ENCODE results near the gene SOX15.

Gene SOX15

DNA sequence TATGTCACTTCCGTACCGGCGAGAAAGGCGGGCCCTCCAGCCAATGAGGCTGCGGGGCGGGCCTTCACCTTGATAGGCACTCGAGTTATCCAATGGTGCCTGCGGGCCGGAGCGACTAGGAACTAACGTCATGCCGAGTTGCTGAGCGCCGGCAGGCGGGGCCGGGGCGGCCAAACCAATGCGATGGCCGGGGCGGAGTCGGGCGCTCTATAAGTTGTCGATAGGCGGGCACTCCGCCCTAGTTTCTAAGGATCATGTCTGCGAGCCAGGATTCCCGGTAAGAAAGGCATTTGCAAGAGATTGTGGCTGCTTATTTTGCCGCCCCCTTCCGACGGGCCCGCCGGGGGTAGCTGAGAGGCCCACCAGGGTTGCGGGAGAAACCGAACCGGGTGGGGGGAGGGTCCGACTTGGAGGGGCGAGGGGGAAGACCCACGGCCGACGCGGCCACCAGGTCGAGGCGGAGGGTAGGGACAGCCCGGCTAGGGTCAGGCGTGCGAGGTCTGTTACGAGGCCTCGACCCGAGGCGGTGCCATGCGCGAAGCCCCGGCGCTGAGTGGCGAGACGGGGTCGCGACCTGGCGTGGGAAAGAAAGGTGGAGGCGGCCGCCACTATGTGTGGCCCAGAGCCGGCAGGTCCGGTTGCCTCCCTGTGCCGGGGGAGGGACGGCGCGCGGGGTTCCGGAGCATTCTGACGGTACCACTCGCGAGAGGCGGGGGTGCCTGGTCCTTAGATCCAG lies 17.1 kb downstream of the SOX15 start:
- peak overlapping the region; percentile 100 for H3K9ac ChIP-seq (ENCODE audit: low read depth, low read length, poor library complexity, severe bottlenecking)
- peak overlapping the region; percentile 98 for H3K4me3 ChIP-seq (ENCODE audit: low read length, poor library complexity, severe bottlenecking)
- peaks cover 72% of the 10 kb centered on the region for H3K79me2 ChIP-seq (ENCODE audit: insufficient read depth, low read length)
- peaks cover 49% of the 10 kb centered on the region for H4K20me1 ChIP-seq (ENCODE audit: insufficient read depth, low read length, poor library complexity, severe bottlenecking)
- H3K9me2 ChIP-seq (replicated peaks; ENCODE audit: low read depth, low read length) = no peaks in the 10 kb centered on the region
- peaks cover 29% of the 10 kb centered on the region for H3K4me1 ChIP-seq (ENCODE audit: insufficient read depth, low read length, poor library complexity, severe bottlenecking)
- H3K27me3 ChIP-seq (ENCODE audit: insufficient read depth, low read length, poor library complexity, severe bottlenecking) = peaks cover 7% of the 10 kb centered on the region
- H2AFZ ChIP-seq (ENCODE audit: low read length) = no peak overlapping the region
- no peaks in the 10 kb centered on the region for H3K9me3 ChIP-seq (ENCODE audit: insufficient read depth, low read depth, low read length)
- TF ChIP-seq, protein P1, sequence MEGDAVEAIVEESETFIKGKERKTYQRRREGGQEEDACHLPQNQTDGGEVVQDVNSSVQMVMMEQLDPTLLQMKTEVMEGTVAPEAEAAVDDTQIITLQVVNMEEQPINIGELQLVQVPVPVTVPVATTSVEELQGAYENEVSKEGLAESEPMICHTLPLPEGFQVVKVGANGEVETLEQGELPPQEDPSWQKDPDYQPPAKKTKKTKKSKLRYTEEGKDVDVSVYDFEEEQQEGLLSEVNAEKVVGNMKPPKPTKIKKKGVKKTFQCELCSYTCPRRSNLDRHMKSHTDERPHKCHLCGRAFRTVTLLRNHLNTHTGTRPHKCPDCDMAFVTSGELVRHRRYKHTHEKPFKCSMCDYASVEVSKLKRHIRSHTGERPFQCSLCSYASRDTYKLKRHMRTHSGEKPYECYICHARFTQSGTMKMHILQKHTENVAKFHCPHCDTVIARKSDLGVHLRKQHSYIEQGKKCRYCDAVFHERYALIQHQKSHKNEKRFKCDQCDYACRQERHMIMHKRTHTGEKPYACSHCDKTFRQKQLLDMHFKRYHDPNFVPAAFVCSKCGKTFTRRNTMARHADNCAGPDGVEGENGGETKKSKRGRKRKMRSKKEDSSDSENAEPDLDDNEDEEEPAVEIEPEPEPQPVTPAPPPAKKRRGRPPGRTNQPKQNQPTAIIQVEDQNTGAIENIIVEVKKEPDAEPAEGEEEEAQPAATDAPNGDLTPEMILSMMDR (conservative IDR thresholded peaks at IDR 0.05; ENCODE audit: low read length) = no peak
- no peak for TF ChIP-seq EZH2phosphoT487 (IDR thresholded peaks at IDR 0.05; ENCODE audit: borderline replicate concordance)
- peaks cover 10% of the 10 kb centered on the region; the same call in 1 of the 2 replicates for H3F3A ChIP-seq (ENCODE audit: low read depth)
- H3K4me2 ChIP-seq (ENCODE audit: low read depth, low read length, poor library complexity, severe bottlenecking) = peak overlapping the region; percentile 49
- peaks cover 59% of the 10 kb centered on the region for H3K36me3 ChIP-seq (ENCODE audit: insufficient read depth, low read length)

DNA sequence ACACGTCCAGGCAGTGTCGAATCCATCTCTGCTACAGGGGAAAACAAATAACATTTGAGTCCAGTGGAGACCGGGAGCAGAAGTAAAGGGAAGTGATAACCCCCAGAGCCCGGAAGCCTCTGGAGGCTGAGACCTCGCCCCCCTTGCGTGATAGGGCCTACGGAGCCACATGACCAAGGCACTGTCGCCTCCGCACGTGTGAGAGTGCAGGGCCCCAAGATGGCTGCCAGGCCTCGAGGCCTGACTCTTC lies 17.6 kb downstream of the SOX15 start:
- peak overlapping the region; percentile 81 for H3K4me2 ChIP-seq (ENCODE audit: low read depth, low read length, poor library complexity, severe bottlenecking)
- H3K79me2 ChIP-seq (ENCODE audit: insufficient read depth, low read length) = peaks cover 70% of the 10 kb centered on the region
- peaks cover 24% of the 10 kb centered on the region for H3K4me1 ChIP-seq (ENCODE audit: insufficient read depth, low read length, poor library complexity, severe bottlenecking)
- peaks cover 54% of the 10 kb centered on the region for H3K36me3 ChIP-seq (ENCODE audit: insufficient read depth, low read length)
- peak overlapping the region; percentile 79 for H3K4me3 ChIP-seq (ENCODE audit: low read length, poor library complexity, severe bottlenecking)
- H3K27me3 ChIP-seq (ENCODE audit: insufficient read depth, low read length, poor library complexity, severe bottlenecking) = peaks cover 7% of the 10 kb centered on the region
- H3K9me2 ChIP-seq (replicated peaks; ENCODE audit: low read depth, low read length) = no peaks in the 10 kb centered on the region
- peak overlapping the region; percentile 81 for H3K9ac ChIP-seq (ENCODE audit: low read depth, low read length, poor library complexity, severe bottlenecking)
- H3F3A ChIP-seq (ENCODE audit: low read depth) = peaks cover 8% of the 10 kb centered on the region; the same call in 1 of the 2 replicates
- TF ChIP-seq EZH2phosphoT487 (IDR thresholded peaks at IDR 0.05; ENCODE audit: borderline replicate concordance) = no peak
- TF ChIP-seq, protein P1 (conservative IDR thresholded peaks at IDR 0.05; ENCODE audit: low read length) = no peak
- H4K20me1 ChIP-seq (ENCODE audit: insufficient read depth, low read length, poor library complexity, severe bottlenecking) = peaks cover 44% of the 10 kb centered on the region
- no peak overlapping the region for H2AFZ ChIP-seq (ENCODE audit: low read length)
- no peaks in the 10 kb centered on the region for H3K9me3 ChIP-seq (ENCODE audit: insufficient read depth, low read depth, low read length)

DNA sequence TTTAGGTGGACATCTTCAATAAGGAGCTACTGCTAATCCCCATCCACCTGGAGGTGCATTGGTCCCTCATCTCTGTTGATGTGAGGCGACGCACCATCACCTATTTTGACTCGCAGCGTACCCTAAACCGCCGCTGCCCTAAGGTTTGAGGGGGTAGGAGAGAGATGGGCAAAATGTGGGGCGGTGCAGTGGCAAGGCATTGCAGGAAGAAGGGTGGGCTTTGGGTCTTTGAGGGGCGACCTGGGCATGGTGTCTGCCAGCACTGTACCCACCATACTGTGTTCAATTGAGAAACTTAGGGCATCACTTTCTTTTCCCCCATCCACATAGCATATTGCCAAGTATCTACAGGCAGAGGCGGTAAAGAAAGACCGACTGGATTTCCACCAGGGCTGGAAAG lies 19.5 kb downstream of the SOX15 start:
- Histone ChIP-seq H3K4me1 (ENCODE audit: insufficient read depth, low read length, poor library complexity, severe bottlenecking) (peaks cover 19% of the 10 kb centered on the region), H3F3A (ENCODE audit: low read depth) (no peaks in the 10 kb centered on the region), H3K27me3 (ENCODE audit: insufficient read depth, low read length, poor library complexity, severe bottlenecking) (peaks cover 7% of the 10 kb centered on the region), H3K9me2 (replicated peaks; ENCODE audit: low read depth, low read length) (no peaks in the 10 kb centered on the region), H3K4me2 (ENCODE audit: low read depth, low read length, poor library complexity, severe bottlenecking) (no peak overlapping the region), H3K4me3 (ENCODE audit: low read length, poor library complexity, severe bottlenecking) (no peak overlapping the region), H3K9me3 (ENCODE audit: insufficient read depth, low read depth, low read length) (no peaks in the 10 kb centered on the region), H3K36me3 (ENCODE audit: insufficient read depth, low read length) (peaks cover 38% of the 10 kb centered on the region), H3K9ac (ENCODE audit: low read depth, low read length, poor library complexity, severe bottlenecking) (no peak overlapping the region), H3K79me2 (ENCODE audit: insufficient read depth, low read length) (peaks cover 63% of the 10 kb centered on the region), H4K20me1 (ENCODE audit: insufficient read depth, low read length, poor library complexity, severe bottlenecking) (peaks cover 25% of the 10 kb centered on the region), H2AFZ (ENCODE audit: low read length) (no peak overlapping the region)
- TF ChIP-seq, protein P1 (conservative IDR thresholded peaks at IDR 0.05; ENCODE audit: low read length) = no peak
- no peak for TF ChIP-seq EZH2phosphoT487 (IDR thresholded peaks at IDR 0.05; ENCODE audit: borderline replicate concordance)
